HG03139 (cell line): Measurements from ENCODE around the gene XXYLT1.
A peak's percentile ranks its signal among the peaks of the same experiment; 100 is the strongest.

Source experiments
- ATAC-seq: cut with Tn5 transposase; IDR thresholded peaks from one replicate; pipeline ENCODE4 v1.9.1; 2021; ENCODE audit not compliant: unreplicated experiment

The XXYLT1 gene

GRCh38 chr3:195209083-195209846 lies 61.7 kb downstream of the XXYLT1 start:
- no peak for ATAC-seq

DNA sequence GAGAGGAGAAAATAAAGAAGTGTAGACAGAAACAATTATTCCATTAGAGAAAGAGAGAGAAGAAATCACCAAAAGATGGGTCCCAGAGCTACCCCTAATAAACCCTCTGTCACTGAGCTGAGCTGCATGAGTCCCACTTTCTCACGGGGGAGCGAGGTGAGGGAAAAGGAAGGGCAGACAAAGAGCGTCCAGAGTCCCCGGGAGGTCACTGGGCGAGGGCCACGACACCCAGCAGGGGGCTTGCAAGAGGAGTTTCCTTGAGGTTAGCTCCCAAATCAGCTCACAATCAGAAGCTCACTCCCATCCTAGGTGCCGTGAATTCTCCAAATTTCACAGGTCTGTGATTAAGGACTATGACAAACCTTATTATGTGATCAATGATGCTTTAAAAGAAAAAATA lies 62.3 kb downstream of the XXYLT1 start:
- ATAC-seq = no peak

DNA sequence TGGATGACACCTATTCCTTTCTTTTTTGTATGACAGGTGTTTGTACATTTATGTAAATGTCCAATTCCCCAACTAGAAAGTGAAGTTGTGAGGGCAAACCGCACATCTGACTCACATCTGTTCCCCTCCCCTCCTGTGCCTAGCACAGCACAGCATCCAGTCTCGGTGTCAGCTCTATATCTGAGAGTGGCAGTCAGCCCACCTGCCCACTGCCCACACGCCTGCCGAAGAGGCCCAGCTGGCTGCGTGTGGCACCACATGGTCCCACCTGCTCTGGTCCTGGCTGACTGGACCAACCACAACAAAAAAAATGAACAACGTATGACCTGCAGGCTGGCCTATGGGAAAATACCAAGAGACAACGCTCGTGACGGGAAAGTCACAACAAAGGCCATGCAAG lies 62.8 kb downstream of the XXYLT1 start:
- peak; percentile 73 for ATAC-seq

DNA sequence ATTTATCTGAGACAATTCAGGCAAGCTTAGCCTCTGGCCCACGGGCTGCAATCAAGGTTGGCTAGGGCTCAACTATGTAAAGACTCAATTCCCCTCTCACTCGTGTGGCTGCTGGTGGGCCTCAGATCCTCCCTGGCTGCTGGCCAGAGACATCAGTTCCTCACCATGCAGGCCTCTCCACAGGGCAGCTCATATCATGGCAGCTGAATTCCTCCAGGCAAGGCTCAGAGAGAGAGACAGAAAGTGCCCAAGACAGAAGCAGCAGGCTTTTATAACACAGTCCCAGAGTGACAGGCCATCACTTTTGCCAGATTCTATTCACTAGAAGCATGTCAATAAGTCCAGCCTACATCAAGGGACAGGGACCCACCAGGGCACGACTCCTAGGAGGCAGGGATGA lies 63.2 kb downstream of the XXYLT1 start:
- ATAC-seq = no peak

GRCh38 chr3:195207056-195207455 lies 63.9 kb downstream of the XXYLT1 start:
- no peak for ATAC-seq

- no peak for ATAC-seq
Measured at GRCh38 chr3:195204360-195205163, 66.4 kb downstream of the XXYLT1 start.

GRCh38 chr3:195203606-195204005 lies 67.4 kb downstream of the XXYLT1 start:
- ATAC-seq = no peak

DNA sequence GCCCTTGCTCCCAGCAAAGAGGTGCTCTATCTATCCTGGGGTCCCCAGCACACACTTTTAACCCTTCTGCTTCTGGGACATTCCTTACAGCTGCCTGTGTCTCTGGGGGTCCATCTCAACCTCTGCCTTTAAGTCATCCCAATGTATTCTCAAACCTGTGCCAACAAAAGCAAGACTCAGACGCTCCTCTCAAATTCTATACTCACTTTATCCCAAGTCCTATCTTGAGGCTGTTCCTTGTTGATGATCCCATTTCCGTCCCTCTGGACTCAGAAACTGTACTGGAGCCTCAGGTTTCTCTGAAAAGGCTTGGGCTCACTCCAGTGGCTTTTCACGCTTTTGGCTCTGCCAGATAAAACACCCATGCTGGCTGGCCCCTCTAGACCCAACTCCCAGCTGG lies 69.7 kb downstream of the XXYLT1 start:
- ATAC-seq = no peak

DNA sequence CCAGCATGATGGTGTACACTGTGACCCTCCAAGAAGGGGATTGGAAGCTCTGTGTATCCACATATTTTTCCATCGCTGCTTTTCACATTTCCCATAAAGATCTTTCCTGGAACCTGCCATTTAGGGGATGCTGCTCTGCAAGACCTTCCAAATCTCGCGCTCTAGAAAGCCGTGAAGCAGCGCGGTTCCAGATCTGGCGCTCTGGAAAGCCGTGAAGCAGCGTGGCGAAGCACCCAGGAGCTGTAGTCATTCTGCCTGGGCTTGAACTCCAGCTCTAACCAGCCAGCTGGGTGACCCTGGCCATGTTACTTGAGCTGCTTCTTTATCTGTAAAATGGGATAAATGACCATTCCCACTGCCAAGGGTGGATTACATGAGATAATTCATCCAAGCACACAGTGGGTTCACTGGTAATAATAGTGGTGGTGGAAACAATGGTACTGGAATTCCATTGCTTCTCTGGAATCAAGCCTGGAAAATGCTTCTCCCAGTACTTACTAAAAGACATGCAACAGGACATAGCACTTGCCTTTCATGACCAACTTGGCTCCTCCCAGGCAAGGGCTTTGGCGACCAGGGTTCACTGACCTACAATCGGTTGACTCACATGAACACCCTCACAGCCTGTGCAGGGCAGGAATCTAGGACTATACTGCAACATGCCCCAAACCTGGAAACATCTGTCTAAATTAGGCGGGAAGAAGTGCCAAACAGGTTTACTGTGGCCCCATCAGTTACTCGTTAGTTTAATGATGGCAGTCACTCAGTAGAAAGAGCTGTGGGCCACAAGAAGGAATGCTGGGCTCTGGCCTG lies 70.7 kb downstream of the XXYLT1 start:
- no peak for ATAC-seq

- ATAC-seq = no peak
Measured at GRCh38 chr3:195198426-195199346, 72.3 kb downstream of the XXYLT1 start.

- no peak for ATAC-seq
Measured at GRCh38 chr3:195197765-195198425, 73.1 kb downstream of the XXYLT1 start.

DNA sequence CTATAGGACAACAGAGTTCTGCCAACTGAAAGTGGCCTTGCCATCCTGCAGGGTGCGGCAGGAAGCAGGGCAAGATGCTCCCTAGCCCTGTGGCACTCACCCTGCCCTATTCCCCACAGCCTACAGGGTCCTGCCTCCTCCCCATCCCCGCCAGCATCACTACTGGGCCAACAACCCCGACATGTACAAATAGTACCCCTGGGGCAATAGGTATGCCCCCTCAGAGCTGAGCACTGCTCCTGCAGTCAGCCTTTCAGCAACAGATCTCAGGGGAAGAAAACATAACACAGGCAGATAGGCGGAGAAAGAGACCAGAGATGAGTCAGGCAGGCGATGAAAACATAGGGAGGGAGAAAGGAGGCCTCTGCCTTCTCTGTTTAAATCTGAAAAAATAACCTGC lies 74.7 kb downstream of the XXYLT1 start:
- ATAC-seq = no peak

DNA sequence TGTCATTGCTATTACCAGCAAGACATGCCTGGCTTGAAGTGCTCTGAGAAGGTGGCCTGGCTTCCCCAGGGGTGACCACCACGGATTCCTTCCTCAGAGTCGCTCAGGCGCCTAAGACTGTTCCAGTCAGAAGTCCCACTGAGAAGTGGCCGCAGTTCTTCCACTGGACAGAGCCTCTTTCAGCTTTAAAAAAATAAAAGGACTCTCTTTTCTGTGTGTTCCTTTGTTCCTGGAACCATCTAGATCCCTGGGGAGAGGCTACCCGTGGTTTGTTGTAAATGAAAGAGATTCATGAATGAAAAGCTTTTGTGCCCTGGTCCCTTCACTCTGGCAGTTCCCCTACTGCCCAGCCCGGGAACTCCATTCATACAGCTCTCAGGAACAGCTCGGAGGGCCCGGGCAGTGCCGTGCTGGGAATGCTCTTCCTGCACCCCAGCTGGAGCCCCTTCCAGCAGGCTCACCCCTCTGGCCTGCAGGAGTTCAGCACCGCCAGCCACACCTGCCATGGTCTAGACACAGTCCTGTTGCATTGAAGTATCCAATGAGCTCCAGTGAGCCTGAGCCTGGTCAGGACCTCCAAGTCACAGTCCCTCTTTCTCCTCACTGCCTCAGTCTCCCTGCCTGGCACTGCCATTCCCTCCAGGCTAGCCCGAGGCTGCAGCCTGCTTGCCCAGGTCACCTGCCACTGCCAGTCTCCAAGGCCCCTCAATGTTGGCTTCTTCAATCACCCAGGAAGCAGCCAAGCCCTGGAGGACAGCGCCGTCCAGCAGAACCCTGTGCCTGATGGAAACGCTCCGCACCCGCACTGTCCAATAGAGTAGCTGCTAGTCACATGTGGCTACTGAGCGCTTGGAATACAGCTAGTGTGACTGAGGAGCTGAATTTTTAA lies 75.4 kb downstream of the XXYLT1 start:
- no peak for ATAC-seq

GRCh38 chr3:195194559-195195206 lies 76.3 kb downstream of the XXYLT1 start:
- ATAC-seq = no peak

DNA sequence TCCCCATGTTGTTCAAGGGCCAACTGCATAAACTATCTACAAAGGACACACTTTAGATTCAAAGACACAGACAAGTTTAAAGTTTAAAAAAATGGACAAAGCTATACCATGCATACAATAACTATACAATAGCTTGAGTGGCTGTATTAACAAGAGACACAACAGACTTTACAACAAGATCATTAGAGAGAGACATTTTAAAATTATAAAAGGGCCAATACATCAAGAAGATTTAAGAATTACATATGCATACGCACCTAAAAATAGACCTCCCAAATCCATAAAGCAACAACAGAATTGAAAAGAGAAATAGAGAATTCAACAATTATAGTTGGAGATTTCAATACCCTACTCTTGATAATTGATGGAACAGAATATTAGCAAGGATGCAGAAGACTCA lies 79.4 kb downstream of the XXYLT1 start:
- no peak for ATAC-seq

DNA sequence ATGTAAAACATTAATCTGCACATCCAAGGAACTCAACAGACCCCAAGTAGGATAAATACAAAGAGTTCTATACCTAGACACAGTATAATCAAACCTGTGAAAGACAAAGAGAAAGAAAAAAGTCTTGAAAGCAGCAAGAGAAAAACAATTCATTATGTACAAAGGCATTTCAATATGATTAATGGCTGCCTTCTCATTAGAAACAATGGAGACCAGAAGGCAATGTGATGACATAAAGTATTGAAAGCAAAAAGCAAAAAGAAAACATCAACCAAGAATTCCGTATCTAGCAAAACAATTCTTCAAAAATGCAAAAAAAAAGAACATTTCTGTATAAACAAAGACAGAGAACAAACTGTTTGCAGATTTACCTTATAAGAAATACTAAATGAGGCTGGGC lies 81.1 kb downstream of the XXYLT1 start:
- no peak for ATAC-seq

DNA sequence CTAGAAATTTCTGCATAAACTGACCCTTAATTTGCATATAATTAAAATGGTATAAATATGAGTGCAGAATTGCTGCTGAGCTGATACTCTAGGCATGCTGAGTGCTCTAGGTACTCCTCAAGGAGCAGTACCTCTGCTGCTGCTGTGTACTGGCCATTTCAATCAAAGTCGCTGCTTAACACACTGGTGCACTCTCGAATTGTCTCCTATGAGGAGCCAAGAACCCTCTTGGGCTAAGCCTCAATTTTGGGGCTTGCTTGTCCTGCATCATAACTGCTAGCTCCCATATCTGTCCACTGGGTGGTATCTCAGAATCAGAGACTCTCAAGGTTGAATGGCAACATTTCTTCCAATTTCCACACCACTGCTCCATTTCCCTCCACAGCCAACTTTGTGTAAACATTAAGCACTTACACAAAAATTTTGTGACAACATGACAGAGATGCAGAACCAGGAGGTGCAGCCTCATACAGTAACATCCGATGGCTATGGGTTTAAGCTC lies 82.5 kb downstream of the XXYLT1 start:
- ATAC-seq = no peak
